Nucleus accumbens (tissue), 56 donors: ENCODE data around the gene ZFYVE9.

ENCODE experiments used
- DNase-seq, 56 donors: peaks; one replicate each; lab custom pipeline; 2025; lab: John Stamatoyannopoulos, UW

Gene ZFYVE9

DNA sequence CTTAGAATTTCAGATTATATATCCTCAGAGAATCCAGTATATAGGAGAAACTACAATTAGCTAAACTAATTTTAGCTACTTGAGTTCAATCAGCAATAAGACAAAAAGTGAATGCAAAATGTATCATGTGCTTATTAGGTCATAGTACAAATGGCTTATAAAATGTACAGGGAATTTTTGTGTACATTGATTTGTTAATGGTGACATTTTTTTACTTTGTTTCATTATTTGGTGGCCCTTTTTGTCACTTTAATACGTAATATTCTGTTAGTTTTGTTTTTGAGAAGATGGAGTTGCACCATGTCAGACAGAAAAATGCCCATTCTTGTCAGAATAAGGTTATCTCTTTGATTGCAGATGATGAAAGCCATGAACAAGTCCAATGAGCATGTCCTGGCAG is 190.5 kb downstream of the ZFYVE9 start:
- DNase-seq: no peak

DNA sequence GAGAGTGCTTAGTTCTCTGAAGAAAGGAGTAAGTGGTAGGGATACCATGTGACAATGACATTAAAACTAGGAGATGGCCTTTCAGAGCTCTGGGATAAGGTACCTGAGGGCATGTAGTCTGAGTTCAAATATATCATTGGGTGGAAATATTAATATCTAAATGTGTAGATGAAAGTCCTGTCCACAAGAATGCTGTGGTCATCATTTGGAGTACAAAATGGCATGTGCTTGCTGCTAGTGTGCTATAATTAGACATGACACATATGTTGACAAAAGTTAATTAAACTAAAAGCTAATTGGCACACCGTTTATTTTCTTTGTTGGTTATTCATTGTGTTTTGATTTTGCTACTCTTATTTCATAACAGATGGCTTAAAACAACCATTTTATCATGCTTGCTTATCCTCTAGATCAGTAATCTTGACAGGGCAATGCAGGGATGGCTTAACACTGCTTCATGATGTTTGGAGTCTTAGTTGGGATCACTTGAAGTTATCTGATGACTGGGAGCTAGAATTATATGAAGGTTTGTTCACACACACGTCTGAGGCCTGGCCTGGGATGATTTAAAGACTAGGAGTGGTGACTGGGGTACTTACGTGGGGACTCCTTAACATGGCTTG is 193.1 kb downstream of the ZFYVE9 start:
- DNase-seq: no peak

DNA sequence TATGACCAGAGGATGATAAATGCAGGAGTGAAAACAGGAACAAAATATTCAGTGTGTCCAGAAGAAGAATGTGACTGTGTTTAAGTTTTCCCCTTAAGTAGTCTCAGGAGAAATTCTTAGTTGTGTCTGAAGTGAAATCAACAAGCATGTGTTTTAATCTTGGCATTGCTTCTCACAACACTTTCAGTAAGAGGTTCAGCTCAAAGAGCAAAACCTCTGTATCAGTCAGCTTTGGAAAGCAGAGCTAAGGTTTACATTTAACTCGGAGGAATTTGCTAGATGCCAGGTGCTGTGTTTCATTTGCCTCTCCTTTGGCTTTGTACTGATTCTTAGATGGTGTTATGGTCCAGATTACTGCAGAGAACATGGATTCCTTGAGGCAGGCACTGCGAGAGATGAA is 195.6 kb downstream of the ZFYVE9 start:
- no peak for DNase-seq

DNA sequence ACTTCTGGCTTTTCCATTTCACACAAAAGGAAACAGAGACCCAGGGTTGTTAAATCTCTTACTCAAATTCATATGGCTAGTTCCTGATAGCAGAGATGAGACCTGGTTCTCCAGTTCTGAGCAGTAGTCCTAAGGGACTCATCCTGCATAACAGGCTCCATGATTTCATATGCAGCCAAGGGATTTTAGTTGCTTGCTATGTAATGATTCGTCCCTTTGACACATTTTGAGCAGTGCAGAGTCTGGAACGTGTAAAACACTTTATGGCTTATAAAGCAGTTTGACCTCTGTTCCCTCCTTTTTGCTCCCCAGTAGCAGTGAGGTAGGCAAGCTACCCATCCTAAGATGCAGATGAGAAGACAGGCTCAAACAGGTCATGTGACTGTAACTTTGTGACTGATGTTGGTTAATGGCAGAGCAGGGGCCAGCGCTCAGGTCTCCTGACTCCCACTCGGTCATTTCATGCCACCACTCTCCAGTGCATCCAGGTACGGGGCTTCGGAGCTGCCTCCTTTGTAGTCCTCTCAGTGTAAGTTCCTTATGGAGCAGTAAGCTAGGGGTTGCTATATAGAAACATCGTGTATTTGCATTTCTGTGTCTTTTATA is 199.9 kb downstream of the ZFYVE9 start:
- no peak for DNase-seq

DNA sequence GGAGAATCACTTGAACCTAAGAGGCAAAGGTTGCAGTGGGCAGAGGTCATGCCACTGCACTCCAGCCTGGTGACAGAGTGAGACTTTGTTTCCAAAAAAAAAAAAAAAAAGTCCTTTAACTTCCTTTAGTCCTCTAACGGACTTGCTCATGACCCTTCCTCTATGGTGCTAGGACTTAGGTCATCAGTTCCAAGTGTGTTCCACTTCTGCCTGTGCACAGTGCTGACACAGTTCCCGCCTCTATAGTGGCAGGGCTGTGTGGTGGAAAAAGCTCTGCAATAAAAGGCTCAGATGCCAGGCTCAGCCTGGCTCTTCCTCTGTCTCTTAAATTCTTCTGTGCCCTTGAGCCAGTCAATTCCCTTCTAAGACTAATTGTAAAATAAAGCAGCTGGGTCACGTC is 202.1 kb downstream of the ZFYVE9 start:
- DNase-seq: no peak

DNA sequence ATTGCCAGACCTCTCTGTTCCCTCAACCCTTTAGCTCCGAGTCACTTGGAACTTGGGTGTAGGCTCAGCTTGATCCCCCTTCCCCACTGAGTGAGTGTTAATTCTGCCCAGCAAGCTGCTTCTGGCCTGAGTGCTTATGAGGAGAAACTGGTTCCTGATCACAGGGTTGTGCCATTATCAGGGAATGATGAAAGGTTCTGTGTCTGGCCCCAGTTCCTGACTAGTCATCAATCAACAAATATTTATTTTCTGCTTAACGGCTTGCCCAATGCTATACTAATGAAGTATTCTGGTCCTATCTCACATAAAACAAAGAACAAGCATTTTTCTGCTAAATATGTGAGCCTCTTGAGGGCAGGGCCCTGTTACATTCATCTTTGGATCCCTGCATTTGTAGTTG is 203.4 kb downstream of the ZFYVE9 start:
- no peak for DNase-seq

DNA sequence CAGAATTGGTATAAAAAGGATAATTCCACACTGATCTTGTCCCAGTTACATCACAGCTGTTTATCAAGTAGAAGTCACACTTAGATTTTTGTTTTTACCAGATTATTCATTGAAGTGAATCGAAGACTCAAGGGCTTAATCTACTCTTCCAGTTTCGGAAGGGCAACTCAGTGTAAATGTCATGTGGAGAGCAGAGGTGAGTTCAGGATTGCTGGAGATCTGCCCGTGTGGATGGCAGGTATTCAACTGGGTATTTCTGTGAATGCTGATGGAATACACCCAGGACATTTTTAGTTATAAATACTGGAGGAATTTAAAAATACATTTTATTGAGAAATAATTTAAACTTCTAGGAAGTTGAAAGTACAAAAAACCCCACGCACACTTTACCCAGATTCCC is 204.8 kb downstream of the ZFYVE9 start:
- no peak for DNase-seq

DNA sequence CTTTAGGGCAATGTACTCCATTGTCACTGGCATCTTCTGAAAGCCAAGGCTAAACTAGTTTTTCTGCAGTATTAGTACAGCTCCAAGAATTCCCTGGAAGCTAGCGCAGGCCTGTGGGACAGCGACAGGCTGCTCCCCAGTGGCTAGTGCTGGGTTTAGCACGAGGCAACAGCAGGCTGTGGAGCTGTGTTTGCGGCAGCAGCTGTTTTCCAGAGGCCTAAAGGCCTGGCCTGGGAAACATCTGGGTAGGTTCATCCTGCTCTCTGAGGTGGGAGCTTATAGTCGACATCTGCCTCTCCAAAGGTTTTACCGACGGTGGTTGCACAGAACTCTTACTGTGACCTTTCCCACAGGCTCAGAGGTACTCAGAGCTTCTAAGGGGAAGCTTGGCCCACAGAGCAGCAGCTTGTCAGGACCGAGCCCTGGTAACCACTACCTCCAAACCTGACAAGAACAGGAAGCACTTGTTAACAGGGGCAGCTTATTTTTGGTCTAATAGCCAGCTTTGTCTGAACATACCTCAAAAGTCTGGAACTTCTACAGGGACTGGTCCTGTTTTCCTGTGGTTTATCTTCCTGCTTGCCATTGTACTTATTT is 206.9 kb downstream of the ZFYVE9 start:
- peak in 32 of 56 donors; percentile 1 to 53 (median 25) for DNase-seq

DNA sequence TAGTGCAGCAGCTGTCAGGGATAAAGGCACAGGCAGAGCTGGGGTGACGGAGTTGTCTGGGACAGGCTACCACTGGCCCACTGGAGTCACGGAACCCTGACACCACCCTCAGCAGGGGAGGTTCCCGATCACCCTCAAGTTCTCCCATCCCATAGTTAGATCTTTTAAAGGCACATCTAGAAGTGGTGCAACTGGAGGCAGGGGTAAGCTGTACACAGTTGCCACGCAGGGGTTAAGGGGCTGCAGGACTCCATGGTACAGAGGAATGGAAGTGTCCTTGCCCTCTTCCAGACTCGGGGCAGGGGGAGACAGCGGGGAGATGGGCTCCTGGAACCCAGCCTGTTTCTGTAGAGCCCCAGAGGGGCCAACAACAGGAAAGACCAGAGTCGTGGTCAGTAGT is 210.8 kb downstream of the ZFYVE9 start:
- no peak for DNase-seq

DNA sequence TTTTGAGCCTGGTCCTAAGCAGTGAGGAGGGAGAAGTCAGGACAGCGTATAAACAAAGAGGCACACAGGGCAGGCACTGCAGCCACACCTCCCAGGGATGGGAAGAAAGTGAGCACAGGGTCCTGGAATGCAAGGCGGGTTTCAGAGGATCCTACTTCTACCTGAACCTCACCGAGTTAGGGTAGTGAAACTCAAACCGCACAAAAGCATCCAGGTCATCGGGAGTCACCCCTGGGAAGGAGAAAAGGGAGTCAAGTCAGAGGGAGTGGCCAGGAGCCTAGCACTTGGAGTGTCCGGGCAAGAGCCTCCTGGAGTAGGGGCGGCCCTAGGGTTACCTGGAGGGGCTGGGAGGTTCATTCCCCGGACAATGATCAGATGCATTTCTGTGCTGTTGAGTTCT is 213.5 kb downstream of the ZFYVE9 start:
- no peak for DNase-seq

DNA sequence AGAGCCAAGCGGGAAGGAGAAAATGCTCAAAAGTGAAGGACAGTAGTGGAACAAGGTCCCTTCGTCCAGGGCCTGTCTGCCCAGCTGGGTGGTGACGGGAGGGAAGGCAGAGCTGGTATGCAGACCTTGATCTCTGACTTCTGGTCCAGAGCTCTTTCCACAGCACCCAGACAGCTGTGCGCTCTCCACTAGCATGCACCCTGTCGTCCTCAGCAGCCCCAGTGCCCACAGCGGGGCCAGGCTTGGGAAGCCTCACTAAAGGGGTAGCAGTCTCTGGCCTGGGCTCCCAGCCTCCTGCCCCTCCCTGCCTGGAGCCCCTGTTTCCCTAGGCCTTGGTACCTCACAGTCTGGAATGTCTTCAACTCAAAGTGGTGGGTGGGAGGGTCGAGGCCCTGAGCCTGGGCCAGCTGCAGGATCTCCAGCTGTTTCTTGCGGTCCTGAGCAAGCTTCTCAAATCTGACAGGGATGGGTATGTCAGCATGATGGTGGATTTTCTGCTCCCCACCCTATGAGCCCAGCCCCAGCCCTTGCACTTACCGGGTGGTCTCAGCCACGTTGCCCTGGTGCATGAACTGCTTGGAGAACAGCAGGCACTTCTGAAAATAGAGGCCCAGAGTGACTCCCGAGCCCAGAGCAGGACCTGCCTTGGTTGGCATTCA is 214.1 kb downstream of the ZFYVE9 start:
- DNase-seq: no peak

DNA sequence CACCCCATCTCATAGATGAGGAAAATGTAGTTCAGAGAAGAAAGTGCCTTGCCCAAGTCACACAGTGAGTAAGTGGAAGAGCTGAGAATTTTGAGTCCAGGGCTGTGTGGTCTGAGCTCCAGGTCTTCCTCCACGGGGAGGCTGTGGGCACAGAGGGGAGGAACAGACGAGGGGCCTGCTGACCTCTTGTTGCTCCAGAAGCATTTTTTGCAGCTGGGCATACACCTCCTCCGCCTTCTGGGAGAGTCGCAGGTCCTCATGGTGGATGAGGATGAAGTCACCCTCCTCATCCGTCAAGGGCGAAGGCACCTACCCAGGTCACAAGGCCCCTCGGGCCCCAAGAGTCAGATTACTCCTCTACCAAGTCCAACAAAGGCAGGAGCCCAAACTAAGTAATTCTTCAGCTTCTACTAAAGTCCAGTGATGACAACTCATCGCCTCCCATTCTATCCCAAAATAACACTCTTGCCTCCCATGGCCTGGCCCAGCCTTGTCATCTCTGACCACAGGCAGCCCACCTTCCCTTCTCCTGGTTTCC is 215.0 kb downstream of the ZFYVE9 start:
- DNase-seq: no peak

DNA sequence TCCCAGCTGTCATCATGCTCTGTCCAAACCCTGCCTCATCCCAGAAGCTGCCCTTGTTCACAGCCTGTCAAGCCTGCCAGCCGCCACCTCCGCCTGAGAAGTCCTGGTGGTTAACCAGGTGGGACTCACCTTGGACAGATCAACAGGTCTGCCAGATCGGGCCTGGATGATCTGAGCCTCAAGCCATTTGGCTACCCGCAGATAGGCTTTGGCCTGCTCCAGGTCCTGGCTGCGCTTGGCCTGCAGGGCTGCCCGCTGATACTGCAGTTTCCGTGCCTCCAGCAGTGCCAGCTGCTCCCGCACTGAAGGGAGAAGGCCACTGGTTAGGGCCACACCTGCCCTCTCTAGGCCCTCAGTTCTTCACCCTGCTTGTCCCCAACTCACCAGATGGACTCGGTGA is 215.5 kb downstream of the ZFYVE9 start:
- DNase-seq: no peak

DNA sequence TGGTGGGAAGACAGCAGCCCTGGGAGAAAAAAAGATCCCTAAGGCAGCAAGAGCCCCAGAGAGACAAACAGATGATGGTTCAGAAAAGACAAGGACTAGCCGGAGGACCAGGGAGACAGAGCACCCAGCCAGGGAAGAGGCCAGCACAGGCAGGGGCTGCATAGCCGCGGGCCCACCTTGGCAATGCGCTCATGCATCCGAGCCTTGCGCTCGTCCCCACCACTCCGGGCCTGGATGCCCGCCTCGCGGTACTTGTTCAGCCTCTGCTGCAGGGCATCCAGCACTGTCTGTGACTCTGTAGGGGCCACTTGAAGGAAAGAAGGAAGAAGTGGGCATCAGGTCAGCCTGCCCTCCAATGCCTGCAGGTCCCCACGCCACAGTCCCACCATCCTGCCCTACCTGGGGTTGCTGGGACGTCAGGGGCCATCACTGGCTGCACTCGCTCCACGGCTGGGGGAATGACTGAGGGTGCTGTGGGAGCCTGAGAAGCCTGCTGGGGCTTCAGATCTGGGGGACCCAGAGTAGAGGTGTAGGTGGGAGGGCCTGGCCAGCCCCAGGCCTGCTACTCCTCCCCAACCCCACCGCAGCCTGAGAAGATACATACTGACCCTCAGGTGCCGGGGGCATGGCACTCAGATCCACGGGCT is 217.1 kb downstream of the ZFYVE9 start:
- DNase-seq: no peak

DNA sequence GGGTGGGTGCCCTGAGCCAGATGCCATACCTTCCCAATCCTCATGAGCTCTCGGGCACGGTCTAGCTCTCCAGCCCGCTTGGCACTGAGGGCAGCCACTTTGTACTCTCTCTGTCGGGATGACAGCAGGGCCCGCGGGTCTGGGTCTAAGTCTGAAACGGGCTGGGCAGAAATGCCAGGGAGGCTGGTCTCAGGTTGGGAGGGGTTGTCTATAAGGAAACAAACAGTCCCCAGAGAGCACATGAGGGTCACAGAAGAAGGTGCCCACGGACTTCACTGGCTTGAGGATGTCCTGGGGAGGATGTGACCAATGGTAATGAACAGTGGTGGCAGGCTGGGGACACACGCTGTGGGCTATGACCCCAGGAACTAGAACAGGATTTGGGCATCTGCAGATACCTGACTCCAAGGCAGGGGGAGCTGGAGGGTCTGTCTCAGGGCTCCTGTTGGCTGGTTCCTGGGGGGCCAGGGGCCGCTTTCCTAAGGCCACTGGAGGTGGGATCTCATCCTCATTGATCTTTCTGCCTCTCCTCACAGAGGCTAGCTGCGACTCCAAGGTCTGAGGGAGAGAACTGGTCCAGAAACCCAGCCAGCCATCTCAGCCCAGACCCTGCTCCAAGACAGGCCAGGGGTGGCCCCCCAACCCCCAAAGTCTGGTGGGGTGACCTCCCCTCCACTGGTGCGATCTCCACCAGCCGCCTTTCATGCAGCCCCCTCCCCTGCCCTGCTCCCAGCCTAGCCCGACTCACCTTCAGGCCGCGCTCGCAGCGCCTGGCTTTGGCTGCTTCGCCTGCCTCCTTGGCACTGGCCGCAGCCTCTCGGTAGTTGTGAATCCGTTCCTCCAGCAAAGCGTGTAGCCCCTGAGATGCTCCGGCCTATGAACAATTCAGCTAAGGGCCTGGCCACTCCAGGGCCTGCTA is 218.0 kb downstream of the ZFYVE9 start:
- no peak for DNase-seq

DNA sequence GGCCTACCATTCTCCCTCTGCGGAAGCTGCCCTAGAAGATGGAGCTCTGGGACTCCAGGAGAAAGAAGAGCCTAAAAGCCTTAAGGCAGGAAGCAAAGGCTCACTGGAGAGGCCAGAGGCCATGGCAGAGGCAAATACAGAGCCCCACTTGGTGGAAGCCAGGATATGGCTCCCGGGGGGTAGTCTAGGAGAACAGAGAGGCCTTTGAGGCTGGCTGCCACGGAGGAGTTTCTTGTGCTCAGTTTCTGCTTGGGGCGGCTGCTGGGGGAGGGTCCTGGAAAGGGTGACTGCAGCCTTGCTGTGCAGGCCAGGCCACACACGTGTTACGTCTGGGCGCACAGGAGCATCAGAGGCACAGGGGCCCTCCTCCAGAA is 218.7 kb downstream of the ZFYVE9 start:
- no peak for DNase-seq

DNA sequence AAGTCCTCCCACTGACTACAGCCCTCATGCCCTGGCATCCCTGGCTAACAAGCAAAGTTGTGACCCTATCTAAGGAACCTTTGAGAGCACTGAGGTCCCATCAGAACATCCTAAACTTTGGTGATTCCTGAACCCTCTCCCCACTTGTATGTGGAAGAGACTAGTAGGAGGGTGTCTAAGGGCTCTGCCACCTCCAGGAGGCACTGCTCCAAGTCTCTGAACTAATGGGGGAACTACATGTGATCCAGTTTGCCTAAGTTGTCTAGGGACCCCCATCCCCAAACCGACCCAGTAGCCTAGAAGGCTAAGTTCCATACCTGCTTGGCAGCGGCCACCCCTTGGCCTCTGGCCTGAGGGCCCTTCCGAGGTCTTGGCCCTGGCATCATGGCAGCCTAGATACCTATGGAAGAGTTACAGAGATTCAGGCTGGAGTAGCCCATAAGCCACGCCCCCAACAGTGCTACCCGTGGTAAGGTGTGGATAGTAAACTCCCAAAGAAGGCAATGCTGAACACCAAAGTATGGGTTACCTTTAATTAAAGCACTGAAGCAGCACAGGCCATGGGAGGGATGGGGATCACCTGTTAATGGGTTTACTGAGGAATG is 222.4 kb downstream of the ZFYVE9 start:
- no peak for DNase-seq

DNA sequence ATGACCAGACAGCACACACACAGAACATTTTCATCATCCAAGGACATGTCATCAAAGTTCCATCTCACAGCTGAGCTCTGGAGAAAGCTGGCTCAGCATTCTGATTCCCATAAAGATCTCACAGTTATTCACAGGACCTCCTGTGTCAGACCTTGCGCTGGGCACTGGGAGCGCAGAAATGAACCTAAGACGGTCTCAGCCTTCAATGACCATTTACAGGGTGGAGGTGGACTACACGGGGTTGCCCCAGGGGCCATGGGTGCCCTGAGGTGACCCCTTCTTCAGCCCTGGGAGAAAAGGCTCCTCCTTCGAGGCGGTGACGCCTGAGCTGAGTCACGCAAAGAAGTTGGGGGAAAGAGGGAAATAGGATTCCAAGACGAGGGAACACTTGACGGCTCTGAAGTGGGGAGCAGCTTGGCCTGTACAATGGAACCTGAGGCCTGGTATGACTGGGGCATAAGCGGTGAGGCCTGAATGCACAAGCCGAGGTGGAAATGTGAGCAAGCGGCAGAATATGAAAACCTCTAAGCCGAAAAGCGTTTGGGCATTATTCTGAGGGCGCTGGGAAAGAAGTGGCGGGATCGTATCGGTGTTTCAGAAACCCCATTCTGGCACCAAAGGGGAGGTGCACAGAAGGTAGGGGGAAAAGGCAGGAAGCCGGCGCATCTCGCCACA is 223.3 kb downstream of the ZFYVE9 start:
- peak in 34 of 56 donors; percentile 8 to 67 (median 42) for DNase-seq
